GM18502 (cell line): ENCODE data around the gene POLR2B.
"Not testable (repeated sequence)": the region's sequence is repeated elsewhere in the genome, so short reads cannot be mapped to it uniquely, and the experiment has no call there.

ENCODE experiments used
- ATAC-seq: cut with Tn5 transposase; IDR thresholded peaks from one replicate; pipeline ENCODE4 v1.9.1; 2021; ENCODE audit warnings: mild to moderate bottlenecking; ENCODE audit not compliant: unreplicated experiment, poor library complexity

POLR2B gene

DNA sequence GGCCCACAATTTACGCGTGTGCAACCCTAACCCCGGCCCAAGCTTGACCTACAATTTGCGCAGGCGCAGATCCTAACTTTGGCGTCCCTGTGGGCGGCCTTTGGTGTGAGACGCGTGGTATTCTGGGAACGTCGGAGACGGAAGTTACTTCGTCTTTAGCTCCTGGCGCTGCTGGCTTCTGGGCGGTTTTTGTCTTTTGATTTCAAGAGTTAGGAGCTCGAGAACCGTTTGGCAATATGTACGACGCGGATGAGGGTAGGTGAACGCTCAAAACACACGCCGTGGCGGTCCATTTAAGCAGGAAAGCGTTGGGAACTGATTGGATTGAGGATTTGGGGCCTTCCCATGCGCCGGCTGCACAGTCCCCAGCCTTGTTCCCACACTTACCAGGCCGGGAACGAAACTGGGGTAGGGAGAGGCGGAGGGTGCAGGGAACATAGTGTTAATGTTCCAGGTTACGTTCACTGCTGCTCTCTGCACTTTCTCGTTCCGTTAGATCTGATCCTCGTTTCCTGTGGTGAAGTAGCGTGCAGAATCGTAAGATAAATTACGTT, at the start of gene POLR2B:
TSS of gene POLR2B (plus strand) at position 147 of the 554 bp plus-strand sequence. CDS start at position 237, 90 bp downstream.
- ATAC-seq: peak; percentile 54

DNA sequence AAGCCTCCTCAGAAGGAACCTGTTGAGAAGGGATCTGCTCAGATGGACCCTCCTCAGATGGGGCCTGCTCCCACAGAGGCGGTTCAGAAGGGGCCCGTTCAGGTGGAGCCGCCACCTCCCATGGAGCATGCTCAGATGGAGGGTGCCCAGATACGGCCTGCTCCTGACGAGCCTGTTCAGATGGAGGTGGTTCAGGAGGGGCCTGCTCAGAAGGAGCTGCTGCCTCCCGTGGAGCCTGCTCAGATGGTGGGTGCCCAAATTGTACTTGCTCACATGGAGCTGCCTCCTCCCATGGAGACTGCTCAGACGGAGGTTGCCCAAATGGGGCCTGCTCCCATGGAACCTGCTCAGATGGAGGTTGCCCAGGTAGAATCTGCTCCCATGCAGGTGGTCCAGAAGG, 48.1 kb upstream of the POLR2B start:
- no peak for ATAC-seq

DNA sequence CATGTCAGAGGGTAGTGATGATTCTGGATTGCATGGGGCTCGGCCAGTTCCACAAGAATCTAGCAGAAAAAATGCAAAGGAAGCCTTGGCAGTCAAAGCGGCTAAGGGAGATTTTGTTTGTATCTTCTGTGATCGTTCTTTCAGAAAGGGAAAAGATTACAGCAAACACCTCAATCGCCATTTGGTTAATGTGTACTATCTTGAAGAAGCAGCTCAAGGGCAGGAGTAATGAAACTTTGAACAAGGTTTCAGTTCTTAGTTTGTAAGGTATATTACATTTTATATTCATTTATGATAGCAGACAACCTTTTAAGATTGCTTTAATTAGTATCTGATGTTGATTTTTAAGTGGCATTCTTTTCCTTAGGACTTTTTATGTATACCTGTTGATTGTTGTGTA, 46.8 kb upstream of the POLR2B start:
- ATAC-seq: no peak

GRCh38 chr4:56937262-56937661, 41.4 kb upstream of the POLR2B start:
- ATAC-seq: no peak

DNA sequence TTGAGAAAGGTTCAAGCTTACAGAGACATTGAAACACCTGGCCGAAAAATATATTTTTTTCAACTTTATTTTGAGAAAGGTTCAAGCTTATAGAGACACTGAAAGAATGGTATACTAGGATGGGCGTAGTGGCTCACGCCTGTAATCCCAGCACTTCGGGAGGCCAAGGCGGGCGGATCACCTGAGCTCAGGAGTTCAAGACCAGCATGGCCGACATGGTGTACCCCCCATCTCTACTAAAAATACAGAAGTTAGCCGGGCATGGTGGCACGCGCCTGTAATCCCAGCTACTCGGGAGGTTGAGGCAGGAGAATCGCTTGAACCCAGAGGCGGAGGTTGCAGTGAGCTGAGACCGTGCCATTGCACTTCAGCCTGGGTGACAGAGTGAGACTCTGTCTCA, 38.9 kb upstream of the POLR2B start:
- not testable (repeated sequence) for ATAC-seq

GRCh38 chr4:56940403-56940802, 38.3 kb upstream of the POLR2B start:
- no peak for ATAC-seq

DNA sequence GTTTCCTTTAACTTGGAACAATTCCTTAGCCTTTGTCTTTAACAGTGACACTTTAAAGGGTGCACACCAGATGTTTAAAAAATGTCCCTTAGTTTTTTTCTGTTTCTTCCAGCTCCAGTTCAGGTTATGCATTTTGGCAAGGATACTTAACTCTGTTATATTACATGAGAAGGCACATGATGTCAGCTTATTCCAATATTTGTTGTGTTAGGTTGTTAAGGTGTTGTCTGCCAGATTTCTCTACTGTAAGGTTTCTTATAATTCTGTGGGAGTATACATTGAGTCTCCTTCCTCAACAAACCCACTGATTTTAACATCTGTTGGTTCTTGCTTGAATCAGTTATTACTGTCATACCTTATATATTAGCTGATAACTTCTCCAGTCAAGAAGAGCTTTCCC, 37.7 kb upstream of the POLR2B start:
- ATAC-seq: no peak

- ATAC-seq: no peak
Observed at GRCh38 chr4:56941403-56941802, 37.3 kb upstream of the POLR2B start.

DNA sequence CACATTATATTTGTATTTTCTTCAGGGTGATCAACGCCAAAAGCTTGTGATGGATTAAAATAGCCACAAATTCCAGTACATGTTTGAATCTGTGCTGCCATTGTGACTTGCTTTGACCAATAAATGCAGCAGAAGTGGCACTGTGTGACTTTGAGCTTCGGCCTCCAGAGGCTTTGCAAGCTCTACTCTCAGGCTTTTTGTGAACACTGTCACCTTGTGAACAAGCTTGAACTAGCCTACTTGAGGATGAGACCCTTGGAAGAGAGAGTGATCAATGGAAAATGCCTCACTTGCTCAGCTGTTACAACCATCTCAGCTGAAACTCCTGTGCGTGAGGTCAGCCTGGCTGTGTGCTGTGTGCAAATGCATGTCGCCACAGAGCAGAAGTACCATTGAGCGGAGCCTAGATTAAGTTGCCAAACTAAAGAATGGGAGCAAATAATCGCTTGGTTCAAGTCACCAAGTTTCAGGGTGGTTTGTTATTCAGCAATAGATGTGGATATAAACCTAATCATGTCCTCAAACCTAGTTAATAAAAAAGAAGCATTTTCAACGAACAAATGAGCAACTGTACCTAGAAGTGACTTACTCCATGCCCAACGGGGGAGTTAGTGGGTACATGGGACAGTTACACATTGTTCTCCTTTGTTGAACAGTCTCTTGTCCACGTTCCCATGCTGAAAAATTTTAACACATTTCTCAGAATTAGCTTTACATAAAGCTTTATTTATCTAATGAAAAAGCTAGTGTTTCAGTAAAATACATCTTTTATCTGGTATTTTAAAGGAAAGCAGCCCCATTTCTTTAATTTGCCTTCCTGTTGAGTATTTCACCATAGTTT, 24.8 kb upstream of the POLR2B start:
- ATAC-seq: no peak

DNA sequence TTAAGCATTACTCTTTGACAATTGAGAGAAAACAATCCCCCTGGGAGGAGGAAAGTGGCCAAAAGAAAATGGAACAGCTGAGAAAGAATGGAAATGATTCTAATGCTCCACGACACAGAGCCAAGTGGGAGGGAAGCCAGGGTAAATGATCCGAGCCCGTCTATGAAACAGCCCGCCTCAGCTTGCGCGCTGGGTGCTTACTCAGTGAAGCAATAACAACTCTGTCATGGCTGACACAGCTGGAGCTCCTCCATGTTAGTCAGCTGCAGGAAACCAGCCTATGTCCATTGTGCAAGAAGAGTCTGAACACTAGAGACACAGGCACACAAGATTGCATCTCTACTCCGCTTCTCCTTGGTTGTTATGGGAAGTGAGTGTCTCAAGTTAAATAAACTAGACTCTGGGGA, 20.6 kb upstream of the POLR2B start:
- ATAC-seq: no peak

DNA sequence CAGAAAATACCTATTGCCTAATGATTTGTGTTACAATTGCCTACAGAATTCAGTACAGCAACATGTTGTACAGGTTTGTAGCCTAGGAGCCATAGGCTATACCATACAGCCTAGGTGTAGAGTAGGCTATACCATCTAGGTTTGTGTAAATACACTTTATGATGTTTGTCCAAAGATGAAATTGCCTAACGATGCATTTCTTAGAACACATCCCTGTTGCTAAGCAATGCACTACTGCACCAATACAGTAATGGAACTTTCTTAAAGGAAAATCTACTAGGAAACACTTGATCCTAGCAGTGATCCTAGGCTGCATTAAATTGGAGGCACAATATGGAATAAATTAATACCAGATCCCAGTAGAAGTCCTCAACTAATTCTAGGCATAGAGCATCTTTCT, 19.6 kb upstream of the POLR2B start:
- ATAC-seq: no peak

- no peak for ATAC-seq
Observed at GRCh38 chr4:56961107-56961500, 17.6 kb upstream of the POLR2B start.

- no peak for ATAC-seq
Observed at GRCh38 chr4:56971383-56971782, 7.3 kb upstream of the POLR2B start.

- no peak for ATAC-seq
Observed at GRCh38 chr4:56972389-56972788, 6.3 kb upstream of the POLR2B start.

- ATAC-seq: no peak
Observed at GRCh38 chr4:56972809-56973208, 5.9 kb upstream of the POLR2B start.

DNA sequence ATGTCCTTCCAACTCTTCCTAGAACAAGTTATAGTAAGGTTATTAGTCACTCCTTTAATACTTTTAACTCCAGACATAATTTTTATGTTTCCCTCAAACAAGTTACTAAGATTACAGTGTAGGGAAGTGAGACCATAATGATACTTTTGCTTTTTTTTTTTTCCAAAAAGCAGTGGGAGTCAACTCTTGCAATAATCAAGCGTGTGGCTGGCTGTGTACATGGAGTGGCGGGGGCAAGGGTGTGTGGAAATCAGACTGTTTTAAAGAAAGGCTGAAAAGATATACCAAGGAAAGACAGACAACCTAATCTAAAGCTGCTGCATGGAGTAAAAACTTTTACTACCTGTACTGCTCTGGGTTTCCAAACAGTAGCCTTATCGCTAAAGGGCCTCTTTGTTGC, 5.4 kb upstream of the POLR2B start:
- no peak for ATAC-seq

GRCh38 chr4:56976283-56976836, 2.3 kb upstream of the POLR2B start:
- peak; percentile 0 for ATAC-seq

DNA sequence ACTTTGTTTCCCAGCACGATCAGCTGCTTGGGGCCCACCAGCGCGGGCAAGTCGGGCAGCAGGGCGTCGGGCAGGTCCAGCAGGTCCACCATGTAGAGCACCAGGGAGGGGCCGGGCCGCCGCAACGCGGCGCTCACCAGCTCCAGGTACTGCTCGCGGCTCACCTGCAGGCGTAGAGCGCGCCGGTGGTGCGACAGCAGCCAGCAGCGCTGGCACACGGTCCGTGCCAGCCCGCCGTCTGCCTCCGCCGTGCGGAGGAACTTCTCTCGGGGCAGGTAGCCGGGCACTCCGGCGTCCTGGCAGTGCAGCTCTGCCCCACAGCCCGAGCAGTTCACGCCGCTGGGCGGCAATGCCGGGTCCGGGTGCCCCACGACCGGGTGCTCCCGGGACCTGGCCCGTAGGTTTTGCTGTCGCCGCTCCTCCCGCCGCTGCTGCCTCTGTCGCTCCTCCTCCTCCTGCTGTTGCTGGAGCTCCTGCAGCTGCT, 1.8 kb upstream of the POLR2B start:
- ATAC-seq: peak; percentile 31

DNA sequence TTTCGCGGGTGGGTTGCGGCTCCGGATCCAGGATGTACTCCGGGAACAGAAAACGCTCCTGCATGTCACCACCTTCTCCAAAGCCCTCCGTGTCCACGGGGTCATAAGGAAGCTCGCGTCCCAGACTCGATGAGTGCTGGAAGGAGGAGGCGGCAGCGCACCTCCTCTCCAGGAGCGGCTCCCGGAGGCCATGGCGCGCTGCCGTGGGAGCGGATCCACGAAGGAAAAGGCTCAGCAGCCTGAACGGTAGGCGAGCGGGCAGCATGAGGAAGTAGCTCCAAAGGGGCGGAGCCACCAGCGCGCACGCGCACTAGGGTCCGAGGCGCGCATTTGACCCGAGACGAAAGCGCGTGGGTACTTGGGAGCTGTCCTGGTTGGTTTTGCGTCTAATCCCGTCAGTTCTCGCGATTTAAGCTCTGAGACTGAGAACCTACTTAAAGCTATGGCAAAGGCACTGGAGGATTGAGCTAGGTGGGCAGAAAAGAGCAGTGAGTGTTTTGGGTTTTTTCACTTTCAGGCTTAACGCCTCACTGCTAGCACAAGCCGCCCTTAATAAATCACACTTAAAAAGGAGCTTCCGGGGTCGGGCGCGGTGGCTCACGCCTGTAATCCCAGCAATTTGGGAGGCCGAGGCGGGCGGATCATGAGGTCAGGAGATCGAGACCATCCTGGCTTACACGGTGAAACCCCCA, 1.2 kb upstream of the POLR2B start, which contains the start of gene NOA1:
TSS of gene NOA1 (minus strand) at position 286 of the 692 bp plus-strand sequence. CDS start at position 265, 21 bp downstream.
- ATAC-seq: peak; percentile 87

- ATAC-seq: no peak
Observed at GRCh38 chr4:56979421-56980072, 851 bp downstream of the POLR2B start.
